AG09309 (cell line): ENCODE measurements around the gene SLC9A1.
"Not testable (repeated sequence)": the region's sequence is repeated elsewhere in the genome, so short reads cannot be mapped to it uniquely, and the experiment has no call there.

Experiments used
- DNase-seq: peaks from one replicate; pipeline ENCODE4 v3.0.0-alpha.2; 2010; ENCODE audit warnings: low read depth
- H3K4me3 ChIP-seq: 2 replicates; pipeline ENCODE4 v1.5.1; 2011; ENCODE audit warnings: mild to moderate bottlenecking, low read depth, low read length, moderate library complexity; ENCODE audit not compliant: control insufficient read depth
- TF ChIP-seq, protein P1 (sequence below): IDR thresholded peaks from 2 replicates; pipeline ENCODE4 v1.5.1; 2011; ENCODE audit warnings: mild to moderate bottlenecking, low read depth, low read length, inconsistent platforms; ENCODE audit not compliant: insufficient read depth, control insufficient read depth; ENCODE audit errors: missing control alignments

Gene SLC9A1

GRCh38 chr1:27129225-27129624, 25.7 kb downstream of the SLC9A1 start:
- no peak for DNase-seq
- H3K4me3 ChIP-seq: no peak overlapping the region
- TF ChIP-seq, protein P1, sequence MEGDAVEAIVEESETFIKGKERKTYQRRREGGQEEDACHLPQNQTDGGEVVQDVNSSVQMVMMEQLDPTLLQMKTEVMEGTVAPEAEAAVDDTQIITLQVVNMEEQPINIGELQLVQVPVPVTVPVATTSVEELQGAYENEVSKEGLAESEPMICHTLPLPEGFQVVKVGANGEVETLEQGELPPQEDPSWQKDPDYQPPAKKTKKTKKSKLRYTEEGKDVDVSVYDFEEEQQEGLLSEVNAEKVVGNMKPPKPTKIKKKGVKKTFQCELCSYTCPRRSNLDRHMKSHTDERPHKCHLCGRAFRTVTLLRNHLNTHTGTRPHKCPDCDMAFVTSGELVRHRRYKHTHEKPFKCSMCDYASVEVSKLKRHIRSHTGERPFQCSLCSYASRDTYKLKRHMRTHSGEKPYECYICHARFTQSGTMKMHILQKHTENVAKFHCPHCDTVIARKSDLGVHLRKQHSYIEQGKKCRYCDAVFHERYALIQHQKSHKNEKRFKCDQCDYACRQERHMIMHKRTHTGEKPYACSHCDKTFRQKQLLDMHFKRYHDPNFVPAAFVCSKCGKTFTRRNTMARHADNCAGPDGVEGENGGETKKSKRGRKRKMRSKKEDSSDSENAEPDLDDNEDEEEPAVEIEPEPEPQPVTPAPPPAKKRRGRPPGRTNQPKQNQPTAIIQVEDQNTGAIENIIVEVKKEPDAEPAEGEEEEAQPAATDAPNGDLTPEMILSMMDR: no peak

GRCh38 chr1:27127419-27127818, 27.5 kb downstream of the SLC9A1 start:
- DNase-seq: no peak
- no peak overlapping the region for H3K4me3 ChIP-seq

GRCh38 chr1:27126391-27126790, 28.5 kb downstream of the SLC9A1 start:
- no peak for DNase-seq
- no peak overlapping the region for H3K4me3 ChIP-seq
- TF ChIP-seq, protein P1: no peak

More at GRCh38 chr1:27127419-27127818, 27.5 kb downstream of the SLC9A1 start:
- TF ChIP-seq, protein P1: no peak

- H3K4me3 ChIP-seq, DNase-seq: not testable (repeated sequence)
Measured at GRCh38 chr1:27125125-27125524, 29.8 kb downstream of the SLC9A1 start.

DNA sequence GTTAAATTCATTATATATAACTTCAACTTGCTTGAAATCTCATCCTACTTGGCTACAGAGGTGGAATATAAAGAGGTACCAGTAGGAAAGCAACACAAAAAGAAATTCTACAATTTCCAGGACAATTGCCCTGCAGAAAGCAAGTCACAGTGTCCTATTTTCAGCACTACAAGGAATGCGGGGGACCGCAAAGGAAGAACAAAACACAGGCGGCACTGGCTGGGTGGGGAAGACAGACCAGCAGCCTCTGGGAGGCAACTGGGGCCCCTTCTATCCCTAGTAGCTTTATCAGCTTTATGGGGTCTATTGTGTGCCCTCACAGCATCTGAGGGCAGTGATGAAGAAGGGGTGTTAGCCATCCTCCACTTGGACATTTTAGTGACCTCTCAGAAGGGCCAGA, 30.5 kb downstream of the SLC9A1 start:
- TF ChIP-seq, protein P1: no peak

GRCh38 chr1:27122652-27123051, 32.3 kb downstream of the SLC9A1 start:
- DNase-seq: no peak
- no peak overlapping the region for H3K4me3 ChIP-seq
- TF ChIP-seq, protein P1: no peak

More for the DNA sequence above, 30.5 kb downstream of the SLC9A1 start:
- no peak for DNase-seq
- H3K4me3 ChIP-seq: no peak overlapping the region

GRCh38 chr1:27120854-27121253, 34.1 kb downstream of the SLC9A1 start:
- TF ChIP-seq, protein P1: no peak
- DNase-seq: no peak
- no peak overlapping the region for H3K4me3 ChIP-seq
